D721Med (cell line): ENCODE results near the gene UNC93B1.

Experiments used
- DNase-seq: peaks from one replicate; pipeline ENCODE4 v3.0.0; 2011; ENCODE audit warnings: low spot score; ENCODE audit not compliant: insufficient read length
- FAIRE-seq: peaks from 2 replicates; lab custom pipeline; 2011; peaks lifted over from hg19 to GRCh38; lab: Jason Lieb, UNC
- TF ChIP-seq, protein P1 (sequence below): IDR thresholded peaks from 2 replicates; pipeline ENCODE4 v1.5.1; 2012; ENCODE audit warnings: mild to moderate bottlenecking, control low read depth; ENCODE audit not compliant: insufficient read depth; ENCODE audit errors: missing control alignments

The UNC93B1 gene, protein sequence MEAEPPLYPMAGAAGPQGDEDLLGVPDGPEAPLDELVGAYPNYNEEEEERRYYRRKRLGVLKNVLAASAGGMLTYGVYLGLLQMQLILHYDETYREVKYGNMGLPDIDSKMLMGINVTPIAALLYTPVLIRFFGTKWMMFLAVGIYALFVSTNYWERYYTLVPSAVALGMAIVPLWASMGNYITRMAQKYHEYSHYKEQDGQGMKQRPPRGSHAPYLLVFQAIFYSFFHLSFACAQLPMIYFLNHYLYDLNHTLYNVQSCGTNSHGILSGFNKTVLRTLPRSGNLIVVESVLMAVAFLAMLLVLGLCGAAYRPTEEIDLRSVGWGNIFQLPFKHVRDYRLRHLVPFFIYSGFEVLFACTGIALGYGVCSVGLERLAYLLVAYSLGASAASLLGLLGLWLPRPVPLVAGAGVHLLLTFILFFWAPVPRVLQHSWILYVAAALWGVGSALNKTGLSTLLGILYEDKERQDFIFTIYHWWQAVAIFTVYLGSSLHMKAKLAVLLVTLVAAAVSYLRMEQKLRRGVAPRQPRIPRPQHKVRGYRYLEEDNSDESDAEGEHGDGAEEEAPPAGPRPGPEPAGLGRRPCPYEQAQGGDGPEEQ

DNA sequence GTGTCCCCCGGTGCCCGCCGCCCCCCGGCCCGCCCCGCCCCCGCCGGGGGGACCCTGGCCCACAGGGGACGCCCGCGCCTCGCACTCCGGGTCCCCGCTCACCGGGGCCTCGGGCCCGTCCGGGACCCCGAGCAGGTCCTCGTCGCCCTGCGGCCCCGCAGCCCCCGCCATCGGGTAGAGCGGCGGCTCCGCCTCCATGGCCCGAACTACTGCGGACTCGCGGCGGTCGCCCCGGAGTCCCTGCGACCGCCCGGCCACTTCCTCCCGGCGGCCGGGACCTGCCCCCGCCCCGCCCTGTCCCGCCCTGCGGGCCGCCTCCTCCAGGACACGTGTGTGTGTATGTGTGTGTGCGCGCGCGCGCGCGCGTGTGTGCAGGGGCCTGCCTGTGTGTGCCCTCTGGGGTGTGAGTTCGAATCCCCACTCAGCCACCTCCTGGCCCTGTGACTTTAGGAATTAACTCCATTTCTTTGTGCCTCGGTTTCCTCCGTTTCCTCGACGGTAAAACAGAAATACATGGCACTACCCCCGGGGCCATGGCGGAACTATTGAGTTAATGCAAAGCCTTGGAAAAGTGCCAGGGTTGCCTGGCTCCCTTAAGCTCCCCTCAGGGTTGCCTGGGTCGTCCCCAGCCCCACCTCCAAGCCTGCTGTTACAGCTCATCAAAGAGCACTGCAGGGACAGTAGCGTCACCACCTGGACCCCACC, at the start of gene UNC93B1:
Gene UNC93B1 (minus strand): TSS at position 252 of the 705 bp plus-strand sequence. CDS start 54 bp downstream, at position 198.
- TF ChIP-seq, protein P1, sequence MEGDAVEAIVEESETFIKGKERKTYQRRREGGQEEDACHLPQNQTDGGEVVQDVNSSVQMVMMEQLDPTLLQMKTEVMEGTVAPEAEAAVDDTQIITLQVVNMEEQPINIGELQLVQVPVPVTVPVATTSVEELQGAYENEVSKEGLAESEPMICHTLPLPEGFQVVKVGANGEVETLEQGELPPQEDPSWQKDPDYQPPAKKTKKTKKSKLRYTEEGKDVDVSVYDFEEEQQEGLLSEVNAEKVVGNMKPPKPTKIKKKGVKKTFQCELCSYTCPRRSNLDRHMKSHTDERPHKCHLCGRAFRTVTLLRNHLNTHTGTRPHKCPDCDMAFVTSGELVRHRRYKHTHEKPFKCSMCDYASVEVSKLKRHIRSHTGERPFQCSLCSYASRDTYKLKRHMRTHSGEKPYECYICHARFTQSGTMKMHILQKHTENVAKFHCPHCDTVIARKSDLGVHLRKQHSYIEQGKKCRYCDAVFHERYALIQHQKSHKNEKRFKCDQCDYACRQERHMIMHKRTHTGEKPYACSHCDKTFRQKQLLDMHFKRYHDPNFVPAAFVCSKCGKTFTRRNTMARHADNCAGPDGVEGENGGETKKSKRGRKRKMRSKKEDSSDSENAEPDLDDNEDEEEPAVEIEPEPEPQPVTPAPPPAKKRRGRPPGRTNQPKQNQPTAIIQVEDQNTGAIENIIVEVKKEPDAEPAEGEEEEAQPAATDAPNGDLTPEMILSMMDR: no peak
- FAIRE-seq (no peak), DNase-seq (no peak)

DNA sequence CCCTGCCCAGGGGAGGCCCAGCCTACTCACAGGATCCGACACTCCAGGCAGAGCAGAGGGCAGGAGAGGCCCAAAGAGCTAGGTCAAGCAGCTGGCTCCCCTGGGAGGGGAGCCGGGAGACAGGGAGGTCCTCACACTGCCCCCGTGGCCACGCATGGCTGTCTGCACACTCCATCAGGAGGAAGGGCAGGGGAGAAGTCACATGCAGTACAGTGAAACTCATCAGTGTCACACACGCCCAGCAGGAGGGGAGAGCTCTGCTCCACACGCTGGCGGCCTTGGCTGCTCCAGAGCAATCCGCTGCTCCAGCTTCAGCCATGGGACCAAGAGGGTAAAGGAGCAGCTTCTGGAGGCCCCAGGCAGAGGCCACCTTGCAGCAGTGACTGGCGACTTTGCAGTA, 49.2 kb upstream of the UNC93B1 start:
- FAIRE-seq (no peak), DNase-seq (peak; percentile 7)
- TF ChIP-seq, protein P1: no peak

DNA sequence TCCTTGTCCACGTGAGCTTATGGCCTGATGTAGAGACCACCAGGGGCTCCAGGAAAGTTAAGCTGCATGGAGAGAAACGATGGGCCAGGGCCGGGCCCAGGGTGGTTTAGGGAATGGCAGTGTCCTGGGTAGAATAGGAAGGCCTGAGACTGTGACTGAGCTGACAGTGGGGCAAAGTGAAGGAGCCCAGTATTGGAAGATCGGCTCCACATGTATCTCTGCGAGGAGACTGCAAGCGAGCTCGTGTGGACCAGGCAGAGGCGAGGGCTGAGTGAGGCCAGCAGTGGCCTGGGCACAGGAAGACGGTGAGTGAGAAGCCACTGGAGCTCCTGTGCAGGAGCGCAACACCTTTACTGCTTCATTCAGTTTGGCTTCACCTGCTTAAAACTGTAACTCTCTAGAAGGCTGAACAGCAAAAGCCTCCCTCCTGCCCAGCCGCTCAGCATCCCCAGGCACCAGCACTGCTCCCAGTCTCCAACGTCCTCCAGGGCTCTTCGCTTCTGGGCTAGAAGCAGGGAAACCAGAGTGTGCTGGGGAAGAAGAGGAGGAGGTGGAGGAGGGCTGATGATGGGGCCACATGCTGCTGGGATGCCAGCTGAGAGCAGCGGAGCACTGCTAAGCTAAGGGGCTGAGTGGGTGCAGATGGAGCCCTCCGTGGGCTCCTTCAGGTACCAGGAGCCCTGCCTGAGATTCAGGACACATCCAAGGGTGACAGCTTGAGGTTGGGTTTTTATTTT, 48.4 kb upstream of the UNC93B1 start:
- no peak for DNase-seq
- TF ChIP-seq, protein P1: no peak
- FAIRE-seq: no peak

DNA sequence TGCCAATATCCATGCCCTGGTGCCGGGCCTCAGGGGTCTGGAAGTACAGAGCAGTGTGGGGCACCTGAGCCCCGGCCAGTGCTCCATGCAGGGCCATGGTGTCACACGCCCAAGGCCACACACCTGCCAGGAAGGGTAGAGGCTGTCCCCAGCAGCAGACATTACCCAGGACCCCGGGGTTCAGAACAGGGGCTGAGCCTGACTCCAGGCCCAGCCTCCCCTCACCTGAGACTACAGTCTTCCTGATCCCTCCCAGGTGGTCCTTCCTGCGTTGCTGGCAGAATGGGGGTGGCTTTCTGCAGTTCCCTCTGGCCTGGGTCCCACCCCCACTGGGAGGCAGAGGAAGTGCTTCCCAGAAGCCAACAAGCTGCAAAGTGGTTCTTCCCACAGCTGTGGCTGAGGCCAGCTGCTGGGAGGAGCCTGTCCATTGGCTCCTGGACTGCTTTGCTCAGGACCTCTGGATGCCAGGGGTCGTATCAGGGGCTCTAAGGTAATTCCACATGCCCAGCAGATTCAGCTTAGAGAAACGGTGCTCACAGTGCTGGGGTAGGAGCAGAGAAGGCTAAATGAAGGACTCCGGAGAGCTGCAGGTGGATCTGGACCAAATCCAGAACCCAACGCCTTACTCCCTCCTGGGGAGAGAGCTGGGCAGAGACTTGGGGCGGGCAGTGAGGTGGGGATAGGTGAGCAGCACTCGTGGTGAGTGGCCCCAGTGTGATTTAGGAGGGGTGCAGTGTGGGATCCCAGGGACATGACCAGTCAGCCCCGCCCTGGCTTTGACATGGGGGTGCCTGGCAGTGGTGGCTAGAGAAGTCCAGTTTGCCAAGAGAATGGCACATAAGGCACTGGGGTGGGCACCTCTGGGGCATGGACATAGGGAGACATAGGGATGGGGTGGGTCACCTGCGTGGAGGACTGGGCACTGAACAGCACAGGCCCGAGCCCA, 47.6 kb upstream of the UNC93B1 start:
- DNase-seq (no peak), FAIRE-seq (no peak)
- TF ChIP-seq, protein P1: no peak

DNA sequence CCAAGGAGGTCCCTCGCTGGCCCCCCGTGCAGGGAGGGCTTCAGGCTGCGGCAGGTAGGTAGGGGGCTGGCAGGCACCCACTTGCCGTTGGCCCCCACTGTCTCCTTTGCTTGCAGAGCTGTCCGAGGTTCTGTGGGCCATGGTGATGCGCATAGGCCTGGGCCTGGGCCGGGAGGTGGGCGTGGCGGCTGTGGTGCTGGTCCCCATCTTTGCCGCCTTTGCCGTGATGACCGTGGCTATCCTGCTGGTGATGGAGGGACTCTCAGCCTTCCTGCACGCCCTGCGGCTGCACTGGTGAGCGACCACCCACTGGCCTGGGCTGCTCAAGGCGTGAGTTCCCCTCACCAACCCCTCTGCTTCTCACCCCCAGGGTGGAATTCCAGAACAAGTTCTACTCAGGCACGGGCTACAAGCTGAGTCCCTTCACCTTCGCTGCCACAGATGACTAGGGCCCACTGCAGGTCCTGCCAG, 46.5 kb upstream of the UNC93B1 start:
- TF ChIP-seq, protein P1: no peak
- DNase-seq (no peak), FAIRE-seq (no peak)
